Mucosa of descending colon (tissue), 3 donors: ENCODE data around the gene SEPTIN2. TPM values are rescaled to one million over a fixed set of nuclear protein-coding genes. Genes with fewer than 3 reads are reported as not detected.
A peak's percentile ranks its signal among the peaks of the same experiment; 100 is the strongest.
"Not testable (repeated sequence)": the region's sequence is repeated elsewhere in the genome, so short reads cannot be mapped to it uniquely, and the experiment has no call there.

Source experiments
- ATAC-seq: fragments of 200-7000 bp; cut with Tn5 transposase; one replicate; pipeline ENCODE4 v1.9.1; 2020; ENCODE audit warnings: mild to moderate bottlenecking, moderate library complexity
- DNase-seq, 3 donors: peaks; one replicate each; pipeline ENCODE4 v3.0.0-alpha.2; 2020
- H3K36me3 ChIP-seq: fragments of 200-600 bp; one replicate; pipeline ENCODE4 v1.8.0; 2021; ENCODE audit warnings: low read depth, mild to moderate bottlenecking
- H3K4me1 ChIP-seq: fragments of 200-600 bp; one replicate; pipeline ENCODE4 v1.8.0; 2021; ENCODE audit warnings: low read depth, mild to moderate bottlenecking
- H3K4me3 ChIP-seq: fragments of 200-600 bp; one replicate; pipeline ENCODE4 v1.8.0; 2021; ENCODE audit warnings: mild to moderate bottlenecking
- H3K9me3 ChIP-seq: fragments of 200-600 bp; one replicate; pipeline ENCODE4 v1.8.0; 2021; ENCODE audit warnings: mild to moderate bottlenecking
- intact Hi-C, 2 donors: fragments of 100-400 bp; cut with DNase I in 1 of 2; cut with micrococcal nuclease in 1 of 2; formaldehyde crosslinking; loops; one replicate each; pipeline versions ENCODE4 v1.11.0 to v1.11.1; 2022; cut with DNase I, micrococcal nuclease
- total RNA-seq, 3 donors: library from RNA; stranded (reverse); fragmentation: NEBNext Ultra II Directional in 2 of 3; extraction: Animal tissue kit (Norgen Biotek cat#: 25700) in 2 of 3; gene quantifications; one replicate each; pipeline versions ENCODE4 v1.2.1 to v1.2.4, GENCODE V29; 2021 to 2023
- TF ChIP-seq, protein P1 (sequence below): fragments of 200-600 bp; IDR thresholded peaks from one replicate; pipeline ENCODE4 v1.8.0; 2022; ENCODE audit warnings: antibody characterized with exemption, mild to moderate bottlenecking
- donor health status: DM: no; HTN: no; CAD: no; lungs with moderate emphysema.
- donor health status: DM: no; HTN: no; CAD: no.
- donor health status: DM: no; HTN: yes; CAD: no.

SEPTIN2 gene
- total RNA-seq, 3 donors from 2014 or later, result 185 to 262 (median 221) TPM

DNA sequence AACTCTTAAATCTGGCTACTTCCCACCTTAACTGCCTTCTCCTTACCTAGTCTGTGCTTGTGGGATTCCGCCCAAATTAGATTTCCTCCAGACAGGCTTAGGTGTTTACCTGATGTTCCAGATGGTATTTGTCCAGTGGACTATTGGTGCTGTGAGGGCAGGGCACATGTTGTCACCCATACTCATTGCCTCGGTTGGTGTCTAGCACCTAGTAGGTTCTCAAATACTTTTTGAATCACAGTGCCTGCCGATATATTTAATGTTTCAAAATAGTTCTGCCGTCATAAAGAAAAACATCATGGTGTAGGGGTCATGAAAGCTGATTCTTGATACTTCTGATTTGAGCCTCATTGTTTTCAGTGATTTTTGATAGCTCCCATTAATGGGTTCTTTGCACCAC is 1.1 kb downstream of the SEPTIN2 start:
- DNase-seq, result peak in 1 of 3 donors; percentile 25
- TF ChIP-seq, protein P1, sequence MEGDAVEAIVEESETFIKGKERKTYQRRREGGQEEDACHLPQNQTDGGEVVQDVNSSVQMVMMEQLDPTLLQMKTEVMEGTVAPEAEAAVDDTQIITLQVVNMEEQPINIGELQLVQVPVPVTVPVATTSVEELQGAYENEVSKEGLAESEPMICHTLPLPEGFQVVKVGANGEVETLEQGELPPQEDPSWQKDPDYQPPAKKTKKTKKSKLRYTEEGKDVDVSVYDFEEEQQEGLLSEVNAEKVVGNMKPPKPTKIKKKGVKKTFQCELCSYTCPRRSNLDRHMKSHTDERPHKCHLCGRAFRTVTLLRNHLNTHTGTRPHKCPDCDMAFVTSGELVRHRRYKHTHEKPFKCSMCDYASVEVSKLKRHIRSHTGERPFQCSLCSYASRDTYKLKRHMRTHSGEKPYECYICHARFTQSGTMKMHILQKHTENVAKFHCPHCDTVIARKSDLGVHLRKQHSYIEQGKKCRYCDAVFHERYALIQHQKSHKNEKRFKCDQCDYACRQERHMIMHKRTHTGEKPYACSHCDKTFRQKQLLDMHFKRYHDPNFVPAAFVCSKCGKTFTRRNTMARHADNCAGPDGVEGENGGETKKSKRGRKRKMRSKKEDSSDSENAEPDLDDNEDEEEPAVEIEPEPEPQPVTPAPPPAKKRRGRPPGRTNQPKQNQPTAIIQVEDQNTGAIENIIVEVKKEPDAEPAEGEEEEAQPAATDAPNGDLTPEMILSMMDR, result no peak
- H3K4me3 ChIP-seq, result peak overlapping the region; percentile 74
- intact Hi-C loops, result no loop called here
- H3K36me3 ChIP-seq, result no peaks in the 10 kb centered on the region
- H3K4me1 ChIP-seq, result peaks cover 39% of the 10 kb centered on the region
- no peaks in the 10 kb centered on the region for H3K9me3 ChIP-seq
- ATAC-seq, result no peak

DNA sequence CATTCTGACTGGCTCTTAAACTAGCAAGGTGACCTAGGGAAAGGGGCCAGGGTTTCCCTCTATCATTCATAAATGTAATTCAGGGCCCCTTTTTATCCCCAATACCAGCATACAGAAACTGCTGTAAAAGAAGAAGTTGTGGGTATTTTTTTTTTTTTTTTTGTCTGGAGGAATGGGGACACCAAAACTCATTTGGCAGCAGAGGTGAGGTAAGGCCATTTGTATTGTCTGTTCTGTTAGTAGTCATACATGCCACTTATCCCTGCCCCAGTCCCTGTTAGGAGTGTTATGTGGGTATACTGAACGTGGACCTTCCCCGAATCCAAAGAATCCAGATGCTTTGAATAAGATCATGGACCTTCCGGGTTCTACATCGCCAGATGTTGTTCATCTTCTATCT is 1.7 kb downstream of the SEPTIN2 start:
- DNase-seq (no peak), ATAC-seq (no peak)
- no peaks in the 10 kb centered on the region for H3K9me3 ChIP-seq
- H3K4me3 ChIP-seq, result no peak overlapping the region
- H3K4me1 ChIP-seq, result peaks cover 39% of the 10 kb centered on the region
- intact Hi-C loops, result no loop called here
- TF ChIP-seq, protein P1, result no peak
- no peaks in the 10 kb centered on the region for H3K36me3 ChIP-seq

DNA sequence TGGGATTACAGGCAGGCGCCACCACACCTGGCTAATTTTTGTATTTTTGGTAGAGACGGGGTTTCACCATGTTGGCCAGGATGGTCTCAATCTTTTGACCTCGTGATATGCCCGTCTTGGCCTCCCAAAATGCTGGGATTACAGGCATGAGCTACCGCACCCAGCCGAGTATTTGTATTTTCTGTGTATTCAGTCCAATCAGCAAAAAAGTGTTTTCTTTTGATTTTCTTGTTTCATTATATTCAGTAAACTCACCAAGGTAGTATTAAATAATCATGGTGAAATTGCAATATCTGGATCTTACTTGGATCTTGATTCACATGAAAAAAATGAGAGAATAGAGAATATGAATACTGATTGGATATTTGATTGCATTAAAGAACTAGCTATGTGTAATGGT is 3.1 kb downstream of the SEPTIN2 start:
- H3K36me3 ChIP-seq, H3K9me3 ChIP-seq, ATAC-seq, DNase-seq, H3K4me3 ChIP-seq, intact Hi-C loops: not testable (repeated sequence)
- peaks cover 36% of the 10 kb centered on the region for H3K4me1 ChIP-seq

DNA sequence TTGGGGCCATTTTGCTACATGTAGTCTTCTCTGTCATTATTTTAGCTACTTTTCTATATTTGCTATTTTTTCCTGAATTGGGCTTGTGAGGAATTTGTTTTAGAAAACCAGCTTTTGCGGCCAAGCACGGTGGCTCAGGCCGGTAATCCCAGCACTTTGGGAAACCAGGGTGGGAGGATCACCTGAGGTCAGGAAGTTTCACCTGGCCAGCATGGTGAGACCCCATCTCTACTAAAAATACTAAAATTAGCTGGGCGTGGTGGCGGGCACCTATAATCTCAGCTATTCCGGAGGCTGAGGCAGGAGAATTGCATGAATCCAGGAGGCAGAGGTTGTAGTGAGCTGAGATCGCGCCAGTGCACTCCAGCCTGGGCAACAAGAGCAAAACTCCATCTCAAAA is 4.7 kb downstream of the SEPTIN2 start:
- TF ChIP-seq, protein P1, result no peak
- Histone ChIP-seq H3K4me1 (peaks cover 32% of the 10 kb centered on the region), H3K4me3 (no peak overlapping the region), H3K36me3 (no peaks in the 10 kb centered on the region), H3K9me3 (no peaks in the 10 kb centered on the region)
- DNase-seq (no peak), ATAC-seq (no peak)
- intact Hi-C loops, result no loop called here

DNA sequence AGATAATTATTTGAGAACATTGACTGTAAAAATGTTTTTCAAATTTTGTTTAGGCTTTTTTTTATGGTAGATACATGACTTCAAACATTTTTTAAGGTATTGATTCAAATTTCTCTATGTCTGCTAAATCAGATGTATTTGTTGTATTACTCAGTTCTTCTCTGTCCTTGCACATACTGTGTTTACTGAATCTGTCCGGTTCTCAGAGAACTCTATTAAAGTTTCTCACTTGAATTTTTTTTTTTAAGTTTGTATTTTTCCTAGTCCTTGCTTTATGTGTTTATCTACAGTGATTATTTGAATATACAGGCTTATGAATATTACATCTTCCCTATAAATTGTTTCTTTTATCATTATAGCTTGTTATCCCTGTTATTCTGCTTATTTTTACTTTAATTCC is 5.3 kb downstream of the SEPTIN2 start:
- no peak for ATAC-seq
- Histone ChIP-seq H3K9me3 (no peaks in the 10 kb centered on the region), H3K36me3 (no peaks in the 10 kb centered on the region), H3K4me1 (peaks cover 32% of the 10 kb centered on the region), H3K4me3 (no peak overlapping the region)
- intact Hi-C loops, result no loop called here
- DNase-seq, result no peak
- TF ChIP-seq, protein P1, result no peak

DNA sequence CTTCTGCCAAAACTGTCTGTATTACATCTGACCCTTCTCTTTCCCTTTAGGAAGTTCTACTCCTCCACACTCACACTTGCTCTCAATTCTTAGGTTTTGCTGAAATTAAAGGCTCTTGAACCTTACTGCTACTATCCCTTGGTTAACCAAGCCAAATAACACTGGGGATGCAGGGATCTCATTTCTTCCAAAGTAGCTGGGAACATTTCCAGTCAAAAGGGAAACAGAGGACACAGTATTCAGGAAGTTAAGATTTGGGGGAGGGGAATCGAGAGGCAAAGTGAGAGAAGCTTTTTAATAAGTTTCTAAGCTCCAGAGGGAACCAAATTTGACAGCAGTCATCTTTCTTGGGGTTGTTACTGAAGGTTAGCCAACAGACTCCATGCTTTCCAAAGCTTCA is 6.2 kb downstream of the SEPTIN2 start:
- Histone ChIP-seq H3K9me3 (no peaks in the 10 kb centered on the region), H3K4me1 (peaks cover 29% of the 10 kb centered on the region), H3K4me3 (no peak overlapping the region), H3K36me3 (no peaks in the 10 kb centered on the region)
- intact Hi-C loops, result no loop called here
- ATAC-seq (no peak), DNase-seq (no peak)
- TF ChIP-seq, protein P1, result no peak
